GM18499 (cell line): ENCODE results near the gene MIGA2.
"Not testable (repeated sequence)": the region's sequence is repeated elsewhere in the genome, so short reads cannot be mapped to it uniquely, and the experiment has no call there.

Experiments used
- ATAC-seq: cut with Tn5 transposase; IDR thresholded peaks from one replicate; pipeline ENCODE4 v1.9.1; 2021; ENCODE audit warnings: moderate number of reproducible peaks; ENCODE audit not compliant: insufficient read depth, unreplicated experiment

MIGA2 gene

GRCh38 chr9:129110740-129111527 is 74.5 kb downstream of the MIGA2 start, which contains the start of the genes CRAT and PTPA:
TSS of gene CRAT (minus strand) at chr9:129110793. CDS start at chr9:129110509, 284 bp downstream.
TSS of gene PTPA (plus strand) at chr9:129111415. CDS start at chr9:129111601, 186 bp downstream.
- no peak for ATAC-seq

GRCh38 chr9:129111528-129112151 is 75.2 kb downstream of the MIGA2 start:
- ATAC-seq, result no peak

GRCh38 chr9:129112526-129112925 is 76.1 kb downstream of the MIGA2 start:
- not testable (repeated sequence) for ATAC-seq

GRCh38 chr9:129113645-129114304 is 77.3 kb downstream of the MIGA2 start:
- no peak for ATAC-seq

GRCh38 chr9:129118799-129119198 is 82.4 kb downstream of the MIGA2 start:
- ATAC-seq, result no peak

- no peak for ATAC-seq
Measured at GRCh38 chr9:129121483-129121882, 85.1 kb downstream of the MIGA2 start.
